Loucy (cell line): Measurements from ENCODE around the gene EIF2S2.

Experiments used
- H2AFZ ChIP-seq: fragments of 200-600 bp; sonication (generic); 2 replicates; pipeline ENCODE4 v1.6.0; 2016; ENCODE audit warnings: antibody characterized with exemption, mild to moderate bottlenecking, low read length, moderate library complexity
- H3F3A ChIP-seq: fragments of 200-600 bp; 2 replicates; pipeline ENCODE4 v1.6.0; 2016; ENCODE audit warnings: antibody characterized with exemption, low read depth, mild to moderate bottlenecking
- H3K27me3 ChIP-seq: fragments of 200-600 bp; sonication (generic); 2 replicates; pipeline ENCODE4 v1.6.1; 2014; ENCODE audit warnings: low read length, mild to moderate bottlenecking; ENCODE audit not compliant: insufficient read depth, poor library complexity, severe bottlenecking
- H3K36me3 ChIP-seq: fragments of 200-600 bp; sonication (generic); 2 replicates; pipeline ENCODE4 v1.6.1; 2016; ENCODE audit warnings: low read length; ENCODE audit not compliant: insufficient read depth
- H3K4me1 ChIP-seq: fragments of 200-600 bp; sonication (generic); 2 replicates; pipeline ENCODE4 v1.5.1; 2014; ENCODE audit warnings: low read length, mild to moderate bottlenecking; ENCODE audit not compliant: insufficient read depth, poor library complexity, severe bottlenecking
- H3K4me2 ChIP-seq: fragments of 200-600 bp; sonication (generic); 2 replicates; pipeline ENCODE4 v1.6.0; 2014; ENCODE audit warnings: antibody characterized with exemption, low read length, low read depth, mild to moderate bottlenecking; ENCODE audit not compliant: poor library complexity, severe bottlenecking
- H3K4me3 ChIP-seq: fragments of 200-600 bp; sonication (generic); 2 replicates; pipeline ENCODE4 v1.5.1; 2014; ENCODE audit warnings: low read length, mild to moderate bottlenecking, mixed read lengths; ENCODE audit not compliant: poor library complexity, severe bottlenecking
- H3K79me2 ChIP-seq: fragments of 200-600 bp; sonication (generic); 2 replicates; pipeline ENCODE4 v1.6.1; 2014; ENCODE audit warnings: low read length; ENCODE audit not compliant: insufficient read depth
- H3K9ac ChIP-seq: fragments of 200-600 bp; sonication (generic); 2 replicates; pipeline ENCODE4 v1.6.0; 2014; ENCODE audit warnings: mild to moderate bottlenecking, low read depth, low read length, moderate library complexity; ENCODE audit not compliant: poor library complexity, severe bottlenecking
- H3K9me2 ChIP-seq: fragments of 200-600 bp; sonication (generic); replicated peaks from 2 replicates; pipeline ENCODE4 v1.6.1; 2016; ENCODE audit warnings: low read depth, low read length, mixed read lengths
- H3K9me3 ChIP-seq: fragments of 200-600 bp; sonication (generic); 2 replicates; pipeline ENCODE4 v1.6.1; 2014; ENCODE audit warnings: mild to moderate bottlenecking, antibody characterized with exemption, low read length, low read depth; ENCODE audit not compliant: insufficient read depth
- H4K20me1 ChIP-seq: fragments of 200-600 bp; sonication (generic); 2 replicates; pipeline ENCODE4 v1.6.0; 2014; ENCODE audit warnings: antibody characterized with exemption, low read length, mild to moderate bottlenecking; ENCODE audit not compliant: insufficient read depth, poor library complexity, severe bottlenecking
- CTCF ChIP-seq: fragments of 200-600 bp; sonication (generic); conservative IDR thresholded peaks from 2 replicates; pipeline ENCODE4 v1.5.1; 2014; ENCODE audit warnings: mild to moderate bottlenecking, antibody characterized with exemption, low read length
- EZH2phosphoT487 ChIP-seq: fragments of 200-600 bp; IDR thresholded peaks from 2 replicates; pipeline ENCODE4 v1.6.1; 2018; ENCODE audit warnings: antibody characterized with exemption, mild to moderate bottlenecking, moderate library complexity, borderline replicate concordance

The EIF2S2 gene

GRCh38 chr20:34043025-34043424 is 69.0 kb downstream of the EIF2S2 start:
- H4K20me1 ChIP-seq = peaks cover 91% of the 10 kb centered on the region
- H3K9me3 ChIP-seq = no peaks in the 10 kb centered on the region
- no peaks in the 10 kb centered on the region for H3K27me3 ChIP-seq
- H3F3A ChIP-seq = no peaks in the 10 kb centered on the region
- H3K4me2 ChIP-seq = no peak overlapping the region
- H3K4me1 ChIP-seq = peaks cover 5% of the 10 kb centered on the region
- no peak overlapping the region for H2AFZ ChIP-seq
- H3K36me3 ChIP-seq = peaks cover 19% of the 10 kb centered on the region; the same call in 1 of the 2 replicates
- H3K4me3 ChIP-seq = no peak overlapping the region
- TF ChIP-seq CTCF (no peak), EZH2phosphoT487 (no peak)
- no peak overlapping the region for H3K9ac ChIP-seq
- peaks cover 98% of the 10 kb centered on the region for H3K79me2 ChIP-seq
- no peaks in the 10 kb centered on the region for H3K9me2 ChIP-seq

GRCh38 chr20:34042262-34042661 is 69.8 kb downstream of the EIF2S2 start:
- H3K9me3 ChIP-seq = no peaks in the 10 kb centered on the region
- no peaks in the 10 kb centered on the region for H3K27me3 ChIP-seq
- H2AFZ ChIP-seq = no peak overlapping the region
- H3K4me3 ChIP-seq = no peak overlapping the region
- peaks cover 15% of the 10 kb centered on the region; the same call in 1 of the 2 replicates for H3K36me3 ChIP-seq
- H3K4me2 ChIP-seq = no peak overlapping the region
- peaks cover 93% of the 10 kb centered on the region for H4K20me1 ChIP-seq
- H3K4me1 ChIP-seq = peaks cover 9% of the 10 kb centered on the region
- H3K9me2 ChIP-seq = no peaks in the 10 kb centered on the region
- H3K9ac ChIP-seq = no peak overlapping the region
- H3K79me2 ChIP-seq = peaks cover 98% of the 10 kb centered on the region
- TF ChIP-seq CTCF (no peak), EZH2phosphoT487 (no peak)
- H3F3A ChIP-seq = no peaks in the 10 kb centered on the region

GRCh38 chr20:34041226-34041625 is 70.8 kb downstream of the EIF2S2 start:
- peaks cover 99% of the 10 kb centered on the region for H3K79me2 ChIP-seq

More at GRCh38 chr20:34041226-34041625, 70.8 kb downstream of the EIF2S2 start:
- H3K4me3 ChIP-seq = no peak overlapping the region
- no peaks in the 10 kb centered on the region for H3K27me3 ChIP-seq
- TF ChIP-seq CTCF (no peak), EZH2phosphoT487 (no peak)
- no peak overlapping the region for H3K9ac ChIP-seq
- H3F3A ChIP-seq = no peaks in the 10 kb centered on the region
- H3K4me1 ChIP-seq = peaks cover 13% of the 10 kb centered on the region
- H4K20me1 ChIP-seq = peaks cover 94% of the 10 kb centered on the region
- H3K4me2 ChIP-seq = no peak overlapping the region
- peaks cover 11% of the 10 kb centered on the region; the same call in 1 of the 2 replicates for H3K36me3 ChIP-seq
- no peak overlapping the region for H2AFZ ChIP-seq
- no peaks in the 10 kb centered on the region for H3K9me2 ChIP-seq
- no peaks in the 10 kb centered on the region for H3K9me3 ChIP-seq
